Neural progenitor cell (in vitro differentiated cells): ENCODE results near the gene SLC38A7. TPM values are rescaled to one million over a fixed set of nuclear protein-coding genes. Genes with fewer than 3 reads are reported as not detected.

Experiments
- DNase-seq: peaks from one replicate; pipeline ENCODE4 v3.0.0-alpha.2; 2016; ENCODE audit warnings: low spot score
- H2AFZ ChIP-seq: fragments of 200-600 bp; sonication (generic); replicated peaks from 2 replicates; pipeline ENCODE4 v1.6.1; 2016; ENCODE audit warnings: antibody characterized with exemption
- H3F3A ChIP-seq: fragments of 200-600 bp; sonication (generic); 2 replicates; pipeline ENCODE4 v1.6.1; 2016; ENCODE audit warnings: antibody characterized with exemption, low read depth
- H3K27ac ChIP-seq: fragments of 200-600 bp; sonication (generic); 2 replicates; pipeline ENCODE4 v1.5.1; 2016; ENCODE audit warnings: mild to moderate bottlenecking
- H3K27me3 ChIP-seq: fragments of 200-600 bp; sonication (generic); 2 replicates; pipeline ENCODE4 v1.6.1; 2016; ENCODE audit warnings: mild to moderate bottlenecking, moderate library complexity
- H3K36me3 ChIP-seq: fragments of 200-600 bp; sonication (generic); 2 replicates; pipeline ENCODE4 v1.5.1; 2016
- H3K4me1 ChIP-seq: fragments of 200-600 bp; sonication (generic); 2 replicates; pipeline ENCODE4 v1.6.1; 2016; ENCODE audit warnings: mixed run types
- H3K4me2 ChIP-seq: fragments of 200-600 bp; sonication (generic); 2 replicates; pipeline ENCODE4 v1.6.1; 2016
- H3K4me3 ChIP-seq: fragments of 200-600 bp; sonication (generic); 2 replicates; pipeline ENCODE4 v1.5.1; 2016
- H3K79me2 ChIP-seq: fragments of 200-600 bp; sonication (generic); 2 replicates; pipeline ENCODE4 v1.6.1; 2016; ENCODE audit warnings: low read depth
- H3K9ac ChIP-seq: fragments of 200-600 bp; sonication (generic); 2 replicates; pipeline ENCODE4 v1.6.1; 2016
- H3K9me3 ChIP-seq: fragments of 200-600 bp; sonication (generic); 2 replicates; pipeline ENCODE4 v1.5.1; 2016; ENCODE audit warnings: low read depth
- H4K20me1 ChIP-seq: fragments of 200-600 bp; sonication (generic); 2 replicates; pipeline ENCODE4 v1.6.1; 2016; ENCODE audit warnings: low read depth
- H3K27ac Mint-ChIP-seq: 3 replicates; pipeline ENCODE4 v1.8.0; 2021; ENCODE audit warnings: mixed read lengths
- H3K27me3 Mint-ChIP-seq: 2 replicates; pipeline ENCODE4 v1.8.0; 2022; ENCODE audit warnings: low read depth, mild to moderate bottlenecking, inconsistent platforms, moderate library complexity, mixed read lengths; ENCODE audit not compliant: insufficient read depth
- H3K36me3 Mint-ChIP-seq: 3 replicates; pipeline ENCODE4 v1.8.0; 2021; ENCODE audit warnings: mixed read lengths
- H3K4me1 Mint-ChIP-seq: 3 replicates; pipeline ENCODE4 v1.8.0; 2021; ENCODE audit warnings: mixed read lengths
- H3K4me3 Mint-ChIP-seq: 3 replicates; pipeline ENCODE4 v1.8.0; 2021; ENCODE audit warnings: mild to moderate bottlenecking, moderate library complexity, mixed read lengths
- H3K9me3 Mint-ChIP-seq: 3 replicates; pipeline ENCODE4 v1.8.0; 2020; ENCODE audit warnings: mixed read lengths
- CTCF ChIP-seq: fragments of 200-600 bp; sonication (generic); IDR thresholded peaks from 2 replicates; pipeline ENCODE4 v1.5.1; 2017; ENCODE audit warnings: antibody characterized with exemption, mild to moderate bottlenecking
- EZH2 ChIP-seq: fragments of 200-600 bp; sonication (generic); IDR thresholded peaks from 2 replicates; pipeline ENCODE4 v1.6.1; 2017; ENCODE audit warnings: antibody characterized with exemption, mild to moderate bottlenecking, moderate library complexity
- EZH2phosphoT487 ChIP-seq: fragments of 200-600 bp; sonication (generic); IDR thresholded peaks from 2 replicates; pipeline ENCODE4 v1.6.1; 2017; ENCODE audit warnings: antibody characterized with exemption
- total RNA-seq: library from RNA; depleted of rRNA; stranded (reverse); fragments of >200 nt; gene quantifications from 2 replicates; pipeline ENCODE4 v1.2.3, GENCODE V29; 2015; ENCODE audit warnings: low replicate concordance

SLC38A7 gene
- total RNA-seq, 1 donor from 2014 or later = 9.8 TPM

DNA sequence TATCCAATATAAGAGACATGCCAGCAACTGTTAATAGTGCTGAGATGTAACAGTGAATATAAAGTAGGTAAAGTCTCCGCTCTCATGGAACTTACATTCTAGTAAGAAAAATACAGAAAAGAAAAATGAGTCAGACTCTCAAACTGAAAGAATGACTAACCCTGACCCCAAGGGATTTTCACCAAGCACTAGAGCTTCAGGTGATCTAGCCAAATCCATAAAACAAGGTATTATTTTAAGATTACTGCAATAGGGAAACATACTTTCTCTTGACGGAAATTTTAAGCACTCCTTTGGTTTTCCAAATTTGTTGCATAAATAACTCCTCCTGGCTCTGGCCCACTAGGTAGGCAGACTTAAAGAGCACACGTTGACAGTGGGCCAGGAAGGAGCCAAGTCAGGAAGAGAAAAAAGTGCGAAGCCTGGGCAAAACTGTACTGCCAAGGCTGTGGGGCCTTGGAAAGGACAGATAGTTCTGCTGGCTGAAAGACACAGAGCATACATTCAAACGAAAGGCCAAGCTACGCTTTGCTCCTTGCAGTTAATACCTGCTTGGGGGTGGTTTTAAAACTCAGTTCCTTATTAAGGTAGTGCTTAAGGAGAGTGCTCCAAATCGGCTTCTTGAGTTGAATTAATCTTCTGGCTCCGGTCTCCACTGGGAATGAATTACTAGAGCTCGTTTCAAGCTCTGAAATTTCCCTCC lies 48.1 kb upstream of the SLC38A7 start:
- no peak for DNase-seq

DNA sequence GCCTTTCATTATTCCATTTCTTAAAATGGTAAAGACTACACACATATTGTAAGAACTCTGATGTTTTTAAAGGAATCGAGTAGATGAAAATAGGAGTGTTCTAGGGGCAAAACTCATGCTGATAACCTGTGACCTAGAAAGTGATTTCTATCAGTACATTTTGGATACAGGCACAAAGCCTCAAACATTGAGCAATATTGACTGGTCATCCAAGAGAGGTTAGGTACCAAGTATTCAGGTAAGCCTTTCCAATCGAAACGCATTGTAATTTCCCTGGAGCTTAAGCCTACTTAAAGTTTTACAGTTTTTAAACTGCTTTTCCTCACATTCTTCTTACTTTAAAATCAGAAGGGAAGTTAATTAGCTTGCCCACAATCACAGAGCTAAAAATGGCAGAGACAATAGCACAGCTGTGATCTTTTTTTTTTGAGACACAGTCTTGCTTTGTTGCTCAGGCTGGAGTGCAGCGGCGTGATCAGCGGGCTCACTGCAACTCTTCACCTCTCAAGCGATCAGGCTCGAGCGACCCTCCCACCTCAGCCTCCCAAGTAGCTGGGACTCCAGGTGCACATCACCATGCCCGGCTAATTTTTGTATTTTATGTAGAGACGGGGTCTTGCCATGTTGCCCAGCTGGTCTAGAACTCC lies 46.3 kb upstream of the SLC38A7 start:
- no peak overlapping the region for H3K4me3 ChIP-seq
- H3K4me1 ChIP-seq = peaks cover 10% of the 10 kb centered on the region
- peaks cover 44% of the 10 kb centered on the region for H4K20me1 ChIP-seq
- H3K4me2 ChIP-seq = no peak overlapping the region
- no peaks in the 10 kb centered on the region for H3K27me3 ChIP-seq
- H2AFZ ChIP-seq = no peak overlapping the region
- no peaks in the 10 kb centered on the region for H3F3A ChIP-seq
- peaks cover 79% of the 10 kb centered on the region for H3K79me2 ChIP-seq
- Mint-ChIP-seq H3K9me3 (no peaks in the 10 kb centered on the region), H3K4me3 (no peak overlapping the region), H3K27me3 (no peaks in the 10 kb centered on the region), H3K27ac (no peak overlapping the region), H3K36me3 (peaks cover 2% of the 10 kb centered on the region), H3K4me1 (peaks cover 13% of the 10 kb centered on the region)
- H3K36me3 ChIP-seq = peaks cover 5% of the 10 kb centered on the region
- peak overlapping the region; percentile 58 for H3K27ac ChIP-seq
- no peak for TF ChIP-seq EZH2phosphoT487
- no peak for TF ChIP-seq CTCF
- no peak for TF ChIP-seq EZH2
- no peak for DNase-seq
- no peak overlapping the region for H3K9ac ChIP-seq
- H3K9me3 ChIP-seq = no peaks in the 10 kb centered on the region

More for the DNA sequence above, 48.1 kb upstream of the SLC38A7 start:
- peaks cover 64% of the 10 kb centered on the region for H3K79me2 ChIP-seq
- TF ChIP-seq EZH2phosphoT487 = no peak
- H3K4me3 ChIP-seq = peak overlapping the region; percentile 90
- H3K4me3 Mint-ChIP-seq = peak overlapping the region; percentile 100
- H3K27ac ChIP-seq = no peak overlapping the region
- no peak overlapping the region for H3K27ac Mint-ChIP-seq
- H3K36me3 Mint-ChIP-seq = peaks cover 2% of the 10 kb centered on the region
- peaks cover 10% of the 10 kb centered on the region for H3K4me1 ChIP-seq
- H3K4me1 Mint-ChIP-seq = peaks cover 10% of the 10 kb centered on the region
- H3K9ac ChIP-seq = peak overlapping the region; percentile 75
- H3K27me3 Mint-ChIP-seq = no peaks in the 10 kb centered on the region
- no peaks in the 10 kb centered on the region for H3K27me3 ChIP-seq
- H3F3A ChIP-seq = peaks cover 4% of the 10 kb centered on the region
- H2AFZ ChIP-seq = no peak overlapping the region
- no peaks in the 10 kb centered on the region for H3K9me3 ChIP-seq
- peaks cover 5% of the 10 kb centered on the region for H3K36me3 ChIP-seq
- H4K20me1 ChIP-seq = peaks cover 36% of the 10 kb centered on the region
- no peaks in the 10 kb centered on the region for H3K9me3 Mint-ChIP-seq
- peak overlapping the region; percentile 79 for H3K4me2 ChIP-seq

DNA sequence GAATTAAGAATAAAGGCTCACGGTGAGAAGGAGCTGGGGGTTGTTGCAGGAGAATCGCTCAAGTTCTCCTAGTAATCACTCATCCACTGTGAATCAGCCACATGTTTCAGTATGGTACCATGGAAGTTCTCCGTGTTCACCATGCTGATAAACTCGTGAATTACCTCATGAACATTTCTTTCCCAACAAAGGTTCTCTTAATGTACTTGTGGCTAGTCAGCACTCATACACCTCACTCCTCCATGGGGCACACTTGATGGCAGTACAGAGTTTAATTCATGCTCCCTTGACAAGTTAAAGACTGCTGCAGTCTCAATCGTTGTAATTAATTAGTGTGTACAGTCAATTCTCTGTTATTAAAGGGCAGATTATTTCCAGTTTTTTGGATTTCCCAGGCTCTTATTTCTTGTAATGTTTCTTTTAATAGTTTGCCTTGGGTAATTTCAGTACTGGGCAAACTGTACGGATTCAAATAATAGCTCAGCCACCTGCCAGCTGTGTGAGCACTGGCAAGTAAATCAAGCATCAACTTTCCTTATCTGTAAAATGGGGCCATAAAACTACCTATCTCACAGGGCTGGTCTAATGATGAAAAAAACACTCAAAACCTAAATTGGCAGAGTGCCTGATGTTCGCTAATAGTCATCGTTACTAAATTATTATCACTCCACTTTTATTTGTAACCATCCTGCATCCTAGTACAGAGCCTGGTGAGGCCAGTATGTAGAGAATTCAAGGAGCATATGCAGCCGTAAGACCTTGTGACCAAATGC lies 43.4 kb upstream of the SLC38A7 start:
- H3K9me3 Mint-ChIP-seq = no peaks in the 10 kb centered on the region
- H3K4me3 Mint-ChIP-seq = no peak overlapping the region
- H3K27ac ChIP-seq = no peak overlapping the region
- H3K36me3 ChIP-seq = peaks cover 5% of the 10 kb centered on the region
- no peak overlapping the region for H3K4me3 ChIP-seq
- peaks cover 9% of the 10 kb centered on the region for H3K4me1 ChIP-seq
- H4K20me1 ChIP-seq = peaks cover 42% of the 10 kb centered on the region
- H3K27me3 ChIP-seq = no peaks in the 10 kb centered on the region
- no peaks in the 10 kb centered on the region for H3F3A ChIP-seq
- H3K79me2 ChIP-seq = peaks cover 75% of the 10 kb centered on the region
- no peak overlapping the region for H3K4me2 ChIP-seq
- H3K9me3 ChIP-seq = no peaks in the 10 kb centered on the region
- peaks cover 10% of the 10 kb centered on the region for H3K4me1 Mint-ChIP-seq
- H3K9ac ChIP-seq = no peak overlapping the region
- no peak overlapping the region for H2AFZ ChIP-seq
- no peak for TF ChIP-seq CTCF
- TF ChIP-seq EZH2 = no peak
- TF ChIP-seq EZH2phosphoT487 = no peak
- H3K36me3 Mint-ChIP-seq = peaks cover 2% of the 10 kb centered on the region
- no peak for DNase-seq
- H3K27me3 Mint-ChIP-seq = no peaks in the 10 kb centered on the region
- no peak overlapping the region for H3K27ac Mint-ChIP-seq
